Measurements from ENCODE around the gene KLHL41. TPM values are rescaled to one million over a fixed set of nuclear protein-coding genes. Genes with fewer than 3 reads are reported as not detected.

The KLHL41 gene
- total and polyA plus RNA-seq, 10 of the 15 experiments (the other 5 are each of a cell fraction or from before 2014, with no cell fraction given): 0.03 to 0.38 (median 0.10) TPM; not detected in 3

GRCh38 chr2:169491378-169491777, 18.1 kb upstream of the KLHL41 start:
- H3K36me3 ChIP-seq (ENCODE audit: control insufficient read depth in 2 of 2, insufficient read depth in 2 of 2, low read length in 1 of 2): no peaks in the 10 kb centered on the region
- in situ Hi-C loops (cut with MboI): no loop called here
- SMC1A ChIA-PET (ENCODE audit: uncharacterized antibody, unreplicated experiment): no interaction called here

DNA sequence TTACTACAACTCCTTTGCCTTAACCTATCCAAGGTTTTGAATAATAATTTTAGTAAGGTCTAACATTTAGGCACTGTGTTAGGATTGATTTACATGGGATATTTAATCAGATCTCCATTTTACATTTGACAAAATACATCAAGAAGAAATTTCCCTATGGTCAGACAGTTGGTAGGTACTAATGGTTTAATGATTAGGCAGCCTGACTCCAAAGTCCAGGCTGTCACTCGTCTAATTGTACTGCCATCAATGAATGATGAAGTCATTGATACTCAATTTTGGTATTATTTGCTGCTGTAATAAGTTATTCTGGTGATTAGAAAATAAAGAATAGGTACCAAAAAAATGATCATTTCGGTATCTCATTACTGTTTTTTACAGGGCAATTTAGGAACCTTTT, 16.1 kb upstream of the KLHL41 start:
- intact Hi-C loops (cut with micrococcal nuclease; ENCODE audit: unreplicated experiment) (no loop called here), in situ Hi-C loops (cut with MboI) (no loop called here)
- ChIA-PET SMC1A (ENCODE audit: uncharacterized antibody, unreplicated experiment) (interaction anchor here (1.4 kb wide), 1 partner anchor 35 kb away, joined by 3 read pairs; no protein-coding TSS in a partner anchor), RAD21 (ENCODE audit: unreplicated experiment) (no interaction called here), POLR2A (no interaction called here), CTCF (interaction anchor here (1.2 to 2.6 kb wide), 2 partner anchors 12 to 14 kb away, joined by 4 to 7 read pairs; partner anchors contain the start of gene BBS5)
- Histone ChIP-seq H3K9me3 (replicated peaks; ENCODE audit: control insufficient read depth, insufficient read depth, low read length) (no peaks in the 10 kb centered on the region), H3K27ac (ENCODE audit: control insufficient read depth, insufficient read depth) (no peak overlapping the region), H3K9ac (ENCODE audit: control insufficient read depth, insufficient read depth, low read length) (no peak overlapping the region), H4K20me1 (ENCODE audit: control insufficient read depth, insufficient read depth) (no peaks in the 10 kb centered on the region), H2AFZ (ENCODE audit: control insufficient read depth, low read depth, low read length) (no peak overlapping the region), H3K27me3 (replicated peaks in 1 of 2; ENCODE audit: control insufficient read depth in 2 of 2, insufficient read depth in 2 of 2, low read length in 1 of 2) (no peaks in the 10 kb centered on the region), H3K36me3 (ENCODE audit: control insufficient read depth in 2 of 2, insufficient read depth in 2 of 2, low read length in 1 of 2) (no peaks in the 10 kb centered on the region), H3K4me3 (no peak overlapping the region), H3K79me2 (ENCODE audit: control insufficient read depth, insufficient read depth, low read length) (no peaks in the 10 kb centered on the region), H3K4me2 (ENCODE audit: control insufficient read depth, insufficient read depth) (no peak overlapping the region), H3K4me1 (ENCODE audit: control insufficient read depth, insufficient read depth, low read length) (no peaks in the 10 kb centered on the region)
- TF ChIP-seq ZNF24 (IDR thresholded peaks at IDR 0.05) (no peak), SP1 (IDR thresholded peaks at IDR 0.05; ENCODE audit: low read depth, low read length) (no peak), STAT1 (conservative IDR thresholded peaks at IDR 0.05) (no peak), ZNF622 (IDR thresholded peaks at IDR 0.05) (no peak), HCFC1 (IDR thresholded peaks at IDR 0.05; ENCODE audit: low read length) (no peak), ESRRA (IDR thresholded peaks at IDR 0.05; ENCODE audit: low read length) (no peak)
- TF ChIP-seq, protein P1, sequence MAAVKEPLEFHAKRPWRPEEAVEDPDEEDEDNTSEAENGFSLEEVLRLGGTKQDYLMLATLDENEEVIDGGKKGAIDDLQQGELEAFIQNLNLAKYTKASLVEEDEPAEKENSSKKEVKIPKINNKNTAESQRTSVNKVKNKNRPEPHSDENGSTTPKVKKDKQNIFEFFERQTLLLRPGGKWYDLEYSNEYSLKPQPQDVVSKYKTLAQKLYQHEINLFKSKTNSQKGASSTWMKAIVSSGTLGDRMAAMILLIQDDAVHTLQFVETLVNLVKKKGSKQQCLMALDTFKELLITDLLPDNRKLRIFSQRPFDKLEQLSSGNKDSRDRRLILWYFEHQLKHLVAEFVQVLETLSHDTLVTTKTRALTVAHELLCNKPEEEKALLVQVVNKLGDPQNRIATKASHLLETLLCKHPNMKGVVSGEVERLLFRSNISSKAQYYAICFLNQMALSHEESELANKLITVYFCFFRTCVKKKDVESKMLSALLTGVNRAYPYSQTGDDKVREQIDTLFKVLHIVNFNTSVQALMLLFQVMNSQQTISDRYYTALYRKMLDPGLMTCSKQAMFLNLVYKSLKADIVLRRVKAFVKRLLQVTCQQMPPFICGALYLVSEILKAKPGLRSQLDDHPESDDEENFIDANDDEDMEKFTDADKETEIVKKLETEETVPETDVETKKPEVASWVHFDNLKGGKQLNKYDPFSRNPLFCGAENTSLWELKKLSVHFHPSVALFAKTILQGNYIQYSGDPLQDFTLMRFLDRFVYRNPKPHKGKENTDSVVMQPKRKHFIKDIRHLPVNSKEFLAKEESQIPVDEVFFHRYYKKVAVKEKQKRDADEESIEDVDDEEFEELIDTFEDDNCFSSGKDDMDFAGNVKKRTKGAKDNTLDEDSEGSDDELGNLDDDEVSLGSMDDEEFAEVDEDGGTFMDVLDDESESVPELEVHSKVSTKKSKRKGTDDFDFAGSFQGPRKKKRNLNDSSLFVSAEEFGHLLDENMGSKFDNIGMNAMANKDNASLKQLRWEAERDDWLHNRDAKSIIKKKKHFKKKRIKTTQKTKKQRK (IDR thresholded peaks at IDR 0.05; ENCODE audit: low read depth, low read length): no peak
- WGBS (ENCODE audit: insufficient coverage, insufficient replicate concordance, low lambda C conversion rate, missing lambda C conversion rate): 98% methylated on average over 2 of the region's 2 CpGs
- DNase-seq (ENCODE audit: low read depth, low spot score) (no peak), FAIRE-seq (no peak), ATAC-seq (no peak)
- no TSS peak for BruUV-seq (replicated peaks)

More at GRCh38 chr2:169491378-169491777, 18.1 kb upstream of the KLHL41 start:
- no peaks in the 10 kb centered on the region for H3K79me2 ChIP-seq (ENCODE audit: control insufficient read depth, insufficient read depth, low read length)
- ChIA-PET CTCF (interaction anchor here (0.5 to 2.6 kb wide), 2 partner anchors 10 to 274 kb away, joined by 3 to 7 read pairs; no protein-coding TSS in a partner anchor), RAD21 (ENCODE audit: unreplicated experiment) (no interaction called here), POLR2A (no interaction called here)
- ATAC-seq: no peak
- no peak overlapping the region for H3K9ac ChIP-seq (ENCODE audit: control insufficient read depth, insufficient read depth, low read length)
- no peak overlapping the region for H3K4me2 ChIP-seq (ENCODE audit: control insufficient read depth, insufficient read depth)
- no peak overlapping the region for H2AFZ ChIP-seq (ENCODE audit: control insufficient read depth, low read depth, low read length)
- H3K9me3 ChIP-seq (replicated peaks; ENCODE audit: control insufficient read depth, insufficient read depth, low read length): no peaks in the 10 kb centered on the region
- no peaks in the 10 kb centered on the region for H3K4me1 ChIP-seq (ENCODE audit: control insufficient read depth, insufficient read depth, low read length)
- TF ChIP-seq EZH2 (IDR thresholded peaks at IDR 0.05; ENCODE audit: borderline replicate concordance, control insufficient read depth, low read depth, low read length) (no peak), YBX1 (IDR thresholded peaks at IDR 0.05) (no peak), NFIC (IDR thresholded peaks at IDR 0.05; ENCODE audit: low read depth, low read length) (no peak)
- FAIRE-seq: no peak
- no TSS peak for BruUV-seq (replicated peaks)
- no peak overlapping the region for H3K27ac ChIP-seq (ENCODE audit: control insufficient read depth, insufficient read depth)
- H4K20me1 ChIP-seq (ENCODE audit: control insufficient read depth, insufficient read depth): no peaks in the 10 kb centered on the region
- no peaks in the 10 kb centered on the region for H3K27me3 ChIP-seq (replicated peaks in 1 of 2; ENCODE audit: control insufficient read depth in 2 of 2, insufficient read depth in 2 of 2, low read length in 1 of 2)
- intact Hi-C loops (cut with micrococcal nuclease; ENCODE audit: unreplicated experiment): no loop called here
- no peak overlapping the region for H3K4me3 ChIP-seq
- no peak for DNase-seq (ENCODE audit: low read depth, low spot score)

All from GM12878 (cell line).